Panc1 (cell line): ENCODE results near the gene C2CD2.

ENCODE experiments used
- POLR2AphosphoS5 ChIP-seq: IDR thresholded peaks from 2 replicates; pipeline ENCODE4 v1.6.1; 2012; ENCODE audit warnings: mild to moderate bottlenecking, low read depth, low read length, moderate library complexity
- TCF7L2 ChIP-seq: IDR thresholded peaks from 2 replicates; pipeline ENCODE4 v1.6.1; 2011; ENCODE audit warnings: mild to moderate bottlenecking, low read depth, low read length, inconsistent platforms
- TF ChIP-seq, protein P1 (sequence below): fragments of 450-650 bp; IDR thresholded peaks from 2 replicates; pipeline ENCODE4 v1.5.1; 2017; ENCODE audit warnings: mild to moderate bottlenecking

DNA sequence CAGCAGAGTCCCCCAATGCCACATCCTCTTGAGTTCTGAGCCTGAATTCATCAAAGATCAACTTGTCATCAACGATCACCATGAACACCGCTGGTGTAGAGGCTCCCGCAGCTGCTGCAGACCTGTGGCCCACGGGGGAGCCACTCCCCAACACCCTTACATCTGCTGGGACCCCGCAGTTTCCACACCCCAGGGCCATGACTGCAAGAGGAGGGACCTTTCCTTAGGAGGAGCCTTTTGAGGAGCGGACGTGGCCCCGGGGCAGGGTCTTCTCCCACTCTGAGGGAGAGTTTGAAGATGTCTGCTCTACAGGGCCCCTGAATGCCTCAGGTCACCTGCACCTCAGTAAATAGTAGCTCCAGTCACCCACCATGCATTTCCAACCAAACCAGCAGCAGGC, 77.4 kb downstream of the C2CD2 start:
- TF ChIP-seq, protein P1, sequence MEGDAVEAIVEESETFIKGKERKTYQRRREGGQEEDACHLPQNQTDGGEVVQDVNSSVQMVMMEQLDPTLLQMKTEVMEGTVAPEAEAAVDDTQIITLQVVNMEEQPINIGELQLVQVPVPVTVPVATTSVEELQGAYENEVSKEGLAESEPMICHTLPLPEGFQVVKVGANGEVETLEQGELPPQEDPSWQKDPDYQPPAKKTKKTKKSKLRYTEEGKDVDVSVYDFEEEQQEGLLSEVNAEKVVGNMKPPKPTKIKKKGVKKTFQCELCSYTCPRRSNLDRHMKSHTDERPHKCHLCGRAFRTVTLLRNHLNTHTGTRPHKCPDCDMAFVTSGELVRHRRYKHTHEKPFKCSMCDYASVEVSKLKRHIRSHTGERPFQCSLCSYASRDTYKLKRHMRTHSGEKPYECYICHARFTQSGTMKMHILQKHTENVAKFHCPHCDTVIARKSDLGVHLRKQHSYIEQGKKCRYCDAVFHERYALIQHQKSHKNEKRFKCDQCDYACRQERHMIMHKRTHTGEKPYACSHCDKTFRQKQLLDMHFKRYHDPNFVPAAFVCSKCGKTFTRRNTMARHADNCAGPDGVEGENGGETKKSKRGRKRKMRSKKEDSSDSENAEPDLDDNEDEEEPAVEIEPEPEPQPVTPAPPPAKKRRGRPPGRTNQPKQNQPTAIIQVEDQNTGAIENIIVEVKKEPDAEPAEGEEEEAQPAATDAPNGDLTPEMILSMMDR, result no peak
- no peak for TF ChIP-seq POLR2AphosphoS5
- TF ChIP-seq TCF7L2, result no peak
